ES-I3 (cell line): ENCODE results near the gene PLPP4.

Experiments used
- H3K36me3 ChIP-seq: 2 replicates; pipeline ENCODE4 v1.6.1; 2013; ENCODE audit warnings: mild to moderate bottlenecking, low read length, control low read depth, moderate library complexity; ENCODE audit not compliant: insufficient read depth
- H3K4me1 ChIP-seq: 2 replicates; pipeline ENCODE4 v1.6.1; 2013; ENCODE audit warnings: mild to moderate bottlenecking, control low read depth, low read length; ENCODE audit not compliant: insufficient read depth
- H3K9ac ChIP-seq: 2 replicates; pipeline ENCODE4 v1.6.1; 2013; ENCODE audit warnings: low read depth, mild to moderate bottlenecking, low read length, moderate library complexity
- H3K9me3 ChIP-seq: 2 replicates; pipeline ENCODE4 v1.6.1; 2013; ENCODE audit warnings: mild to moderate bottlenecking, low read length, moderate library complexity; ENCODE audit not compliant: control insufficient read depth, insufficient read depth

PLPP4 gene

GRCh38 chr10:120616311-120616911 is 159.4 kb downstream of the PLPP4 start:
- no peaks in the 10 kb centered on the region; the same call in none of the 2 replicates for H3K9me3 ChIP-seq
- no peaks in the 10 kb centered on the region for H3K4me1 ChIP-seq
- H3K9ac ChIP-seq = no peak overlapping the region
- no peaks in the 10 kb centered on the region for H3K36me3 ChIP-seq

DNA sequence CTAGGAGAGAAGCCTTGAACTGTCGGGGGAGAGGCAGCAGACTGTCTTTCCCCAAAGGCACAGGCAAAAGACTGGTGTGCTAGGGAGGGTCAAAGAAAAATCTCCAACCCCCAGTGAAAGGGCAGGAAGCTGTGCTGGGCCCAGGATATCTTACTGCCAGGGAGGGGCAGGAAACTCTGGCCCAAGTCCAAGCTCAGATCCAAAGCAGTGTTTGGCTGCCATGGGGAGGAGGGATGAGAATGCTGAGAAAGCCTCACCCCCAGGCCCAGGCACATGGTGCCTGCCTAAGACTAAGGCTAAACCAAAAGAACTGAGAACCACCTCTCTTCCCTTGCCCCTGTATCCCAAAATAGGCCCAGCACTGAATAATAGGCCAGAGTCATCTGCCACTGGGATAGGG is 171.2 kb downstream of the PLPP4 start:
- Histone ChIP-seq H3K4me1 (no peaks in the 10 kb centered on the region), H3K9me3 (no peaks in the 10 kb centered on the region), H3K9ac (no peak overlapping the region), H3K36me3 (no peaks in the 10 kb centered on the region)

DNA sequence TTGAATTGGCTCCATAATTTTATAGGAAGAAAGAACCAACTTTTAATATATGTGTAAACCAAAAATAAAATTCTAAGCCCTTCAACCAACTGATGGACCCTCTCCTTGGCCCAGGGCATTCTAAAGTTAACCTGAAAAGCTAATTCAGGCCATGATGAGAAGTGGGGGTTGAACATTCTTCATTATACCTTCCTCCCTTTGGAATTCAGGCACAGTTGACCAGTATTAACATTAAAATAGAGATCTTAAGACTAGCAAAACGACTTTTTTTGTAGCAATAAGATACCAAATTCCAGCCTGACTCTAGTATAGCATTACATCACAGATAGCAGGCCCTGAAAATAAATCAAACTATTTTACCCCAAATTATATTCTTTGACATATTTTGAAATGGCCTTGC is 173.2 kb downstream of the PLPP4 start:
- no peak overlapping the region for H3K9ac ChIP-seq
- no peaks in the 10 kb centered on the region for H3K4me1 ChIP-seq
- no peaks in the 10 kb centered on the region for H3K36me3 ChIP-seq
- no peaks in the 10 kb centered on the region for H3K9me3 ChIP-seq

- no peaks in the 10 kb centered on the region for H3K4me1 ChIP-seq
- H3K9ac ChIP-seq = no peak overlapping the region
- H3K36me3 ChIP-seq = no peaks in the 10 kb centered on the region
- no peaks in the 10 kb centered on the region for H3K9me3 ChIP-seq
These were observed 175.0 kb downstream of the PLPP4 start for GRCh38 chr10:120632047-120632446.

- Histone ChIP-seq H3K9ac (no peak overlapping the region), H3K36me3 (no peaks in the 10 kb centered on the region), H3K9me3 (no peaks in the 10 kb centered on the region), H3K4me1 (no peaks in the 10 kb centered on the region)
These were observed 175.9 kb downstream of the PLPP4 start for GRCh38 chr10:120632942-120633341.

GRCh38 chr10:120634659-120635058 is 177.6 kb downstream of the PLPP4 start:
- Histone ChIP-seq H3K36me3 (no peaks in the 10 kb centered on the region), H3K9me3 (no peaks in the 10 kb centered on the region), H3K4me1 (no peaks in the 10 kb centered on the region), H3K9ac (no peak overlapping the region)
